K562 (cell line): ENCODE data around the gene PLIN5. TPM values are rescaled to one million over a fixed set of nuclear protein-coding genes. Genes with fewer than 3 reads are reported as not detected.

Experiments
- ATAC-seq: fragments of 200-7000 bp; cut with Tn5 transposase; 3 replicates; pipeline ENCODE4 v1.9.1; 2020; ENCODE audit warnings: moderate library complexity
- BruUV-seq: library from RNA; stranded (reverse); fragments of 400-500 nt; replicated peaks from 2 replicates; lab custom pipeline; 2021; lab: Mats Ljungman, UMichigan
- CTCF ChIA-PET: fragments of 300-600 bp; formaldehyde crosslinking; extraction: SDS; loops from one replicate; lab custom pipeline; 2021; ENCODE audit warnings: low intra/inter-chr PET ratio; lab: Yijun Ruan, JAX
- POLR2A ChIA-PET: fragments of 300-600, 350-650 bp; sonication (Branson Sonifier 250); formaldehyde crosslinking; extraction: SDS; loops from one replicate; lab custom pipeline; 2021; ENCODE audit warnings: antibody characterized with exemption, inconsistent platforms; lab: Yijun Ruan, JAX
- DNase-seq, 4 experiments: peaks; one replicate each; pipeline versions ENCODE4 v3.0.0 to v3.0.0-alpha.2; 2011 to 2018; ENCODE audit warnings: low spot score in 3 of 4, mixed read lengths in 3 of 4; ENCODE audit errors: extremely low read depth in 1 of 4
- FAIRE-seq: peaks from 2 replicates; lab custom pipeline; 2011; peaks lifted over from hg19 to GRCh38; lab: Jason Lieb, UNC
- H2AFZ ChIP-seq: 2 replicates; pipeline ENCODE4 v1.6.0; 2011; ENCODE audit warnings: low read depth, low read length, control low read depth, inconsistent platforms
- H3K27ac ChIP-seq: fragments of 200-600 bp; 3 replicates; pipeline ENCODE4 v1.8.0; 2011; ENCODE audit warnings: low read depth, mild to moderate bottlenecking, control low read depth, inconsistent platforms, low read length, moderate library complexity, mixed read lengths; ENCODE audit errors: extremely low read depth
- H3K27me3 ChIP-seq, 2 experiments: fragments of 300-600 bp in 1 of 2; 2 replicates in 1 of 2; 3 replicates in 1 of 2; pipeline versions ENCODE4 v1.6.0 to v1.8.0; 2011; ENCODE audit warnings: inconsistent platforms in 2 of 2, low read length in 2 of 2, mild to moderate bottlenecking in 1 of 2, mixed read lengths in 1 of 2, moderate library complexity in 1 of 2; ENCODE audit not compliant: control insufficient read depth in 2 of 2, insufficient read depth in 2 of 2
- H3K36me3 ChIP-seq: fragments of 300-600 bp; 3 replicates; pipeline ENCODE4 v1.8.0; 2011; ENCODE audit warnings: mild to moderate bottlenecking, low read length, inconsistent platforms; ENCODE audit not compliant: control insufficient read depth, insufficient read depth
- H3K4me1 ChIP-seq, 2 experiments: fragments of 200-600 bp in 1 of 2; replicated peaks in 1 of 2; 2 replicates in 1 of 2; 3 replicates in 1 of 2; pipeline versions ENCODE4 v1.5.1 to v1.8.0; 2011; ENCODE audit warnings: inconsistent platforms in 2 of 2, low read length in 2 of 2, mild to moderate bottlenecking in 1 of 2, mixed read lengths in 1 of 2, moderate library complexity in 1 of 2; ENCODE audit not compliant: control insufficient read depth in 2 of 2, insufficient read depth in 2 of 2
- H3K4me2 ChIP-seq: 2 replicates; pipeline ENCODE4 v1.6.1; 2011; ENCODE audit warnings: low read length, control low read depth, inconsistent platforms, mixed read lengths; ENCODE audit not compliant: insufficient read depth
- H3K4me3 ChIP-seq: fragments of 200-600 bp; sonication (generic), shearing (Covaris generic); 2 replicates; pipeline ENCODE4 v1.5.1; 2016; ENCODE audit warnings: control low read depth, inconsistent platforms
- H3K79me2 ChIP-seq: fragments of 200-600 bp; 3 replicates; pipeline ENCODE4 v1.8.0; 2011; ENCODE audit warnings: low read length, inconsistent platforms; ENCODE audit not compliant: control insufficient read depth, insufficient read depth
- H3K9ac ChIP-seq, 2 experiments: 2 replicates each; pipeline versions ENCODE4 v1.6.0 to v1.6.1; 2011; ENCODE audit warnings: low read depth in 2 of 2, low read length in 2 of 2, control low read depth in 1 of 2, inconsistent platforms in 1 of 2, mild to moderate bottlenecking in 1 of 2, mixed read lengths in 1 of 2; ENCODE audit not compliant: insufficient read depth in 1 of 2
- H3K9me1 ChIP-seq: one replicate; pipeline ENCODE4 v1.6.0; 2011; ENCODE audit warnings: inconsistent platforms, mild to moderate bottlenecking, low read length, moderate library complexity; ENCODE audit not compliant: control insufficient read depth, insufficient read depth
- H3K9me3 ChIP-seq: replicated peaks from 2 replicates; pipeline ENCODE4 v1.5.1; 2011; ENCODE audit warnings: low read depth, low read length, inconsistent platforms; ENCODE audit not compliant: control insufficient read depth, insufficient read depth
- H4K20me1 ChIP-seq: replicated peaks from 2 replicates; pipeline ENCODE4 v1.6.1; 2011; ENCODE audit warnings: low read length, inconsistent platforms, mixed read lengths; ENCODE audit not compliant: control insufficient read depth, insufficient read depth
- HMGN3 ChIP-seq: IDR thresholded peaks from 2 replicates; pipeline ENCODE4 v1.6.1; 2011; ENCODE audit warnings: borderline replicate concordance, low read depth, mild to moderate bottlenecking, mixed read lengths, low read length; ENCODE audit not compliant: insufficient read length; ENCODE audit errors: extremely low read depth
- NFE2L1 ChIP-seq: fragments of 450-650 bp; IDR thresholded peaks from 2 replicates; pipeline ENCODE4 v1.6.1; 2016; ENCODE audit warnings: missing genetic modification characterization, low read depth, mild to moderate bottlenecking, missing compliant biosample characterization, moderate library complexity, borderline replicate concordance
- NFIC ChIP-seq: fragments of 450-650 bp; IDR thresholded peaks from 2 replicates; pipeline ENCODE4 v1.6.1; 2017; ENCODE audit warnings: mild to moderate bottlenecking, inconsistent platforms
- PYGO2 ChIP-seq: fragments of 450-650 bp; IDR thresholded peaks from 2 replicates; pipeline ENCODE4 v1.6.1; 2016; ENCODE audit warnings: mild to moderate bottlenecking, missing genetic modification characterization, moderate library complexity, missing compliant biosample characterization
- SAFB ChIP-seq: fragments of 200-400 bp; formaldehyde crosslinking; IDR thresholded peaks from 2 replicates; pipeline ENCODE4 v1.6.1; 2017; ENCODE audit warnings: low read depth, low read length, borderline replicate concordance
- WGBS: fragments of 100-300 bp; shearing (Covaris generic); methylation state at CpG from one replicate; pipeline ENCODE4 v1.1.6; 2016; ENCODE audit warnings: low coverage, mixed read lengths; ENCODE audit not compliant: insufficient coverage; ENCODE audit errors: missing lambda C conversion rate; 5-methylcytosine and 5-hydroxymethylcytosine counted together
- in situ Hi-C: fragments of 300-500 bp; cut with MboI; formaldehyde crosslinking; loops from 4 replicates; pipeline ENCODE4 v1.15.0; 2018; ENCODE audit warnings: inconsistent platforms, mixed read lengths
- intact Hi-C: fragments of 100-400 bp; cut with micrococcal nuclease; formaldehyde crosslinking; loops from 2 replicates; pipeline ENCODE4 v1.14.2; 2022
- polyA plus RNA-seq, 8 experiments: library from polyadenylated mRNA; depleted of rRNA in 4 of 8; stranded (reverse) in 5 of 8; unstranded in 3 of 8; fragments of >200 nt; fragmentation: Nextera tagmentation in 2 of 8; fragmentation: Illumina TruSeq in 1 of 8; extraction: Ambion mirVana in 2 of 8; extraction: Trizol in 1 of 8; gene quantifications; 2 replicates each; pipeline versions ENCODE4 v1.2.1 to v1.2.3, GENCODE V29; 2011 to 2014; ENCODE audit warnings: inconsistent platforms in 1 of 8, missing spikeins in 1 of 8
- total RNA-seq, 7 experiments: library from RNA; depleted of rRNA in 6 of 7; stranded (reverse); fragments of >200 nt in 6 of 7; fragmentation: Illumina TruSeq in 2 of 7; extraction: Trizol in 2 of 7; gene quantifications; 2 replicates each; pipeline versions ENCODE4 v1.2.1 to v1.2.3, GENCODE V29; 2011 to 2021; ENCODE audit warnings: low replicate concordance in 1 of 7

The PLIN5 gene
- total and polyA plus RNA-seq, 9 of the 15 experiments (the other 6 are each of a cell fraction or from before 2014, with no cell fraction given): 0.04 to 1.3 (median 0.50) TPM

DNA sequence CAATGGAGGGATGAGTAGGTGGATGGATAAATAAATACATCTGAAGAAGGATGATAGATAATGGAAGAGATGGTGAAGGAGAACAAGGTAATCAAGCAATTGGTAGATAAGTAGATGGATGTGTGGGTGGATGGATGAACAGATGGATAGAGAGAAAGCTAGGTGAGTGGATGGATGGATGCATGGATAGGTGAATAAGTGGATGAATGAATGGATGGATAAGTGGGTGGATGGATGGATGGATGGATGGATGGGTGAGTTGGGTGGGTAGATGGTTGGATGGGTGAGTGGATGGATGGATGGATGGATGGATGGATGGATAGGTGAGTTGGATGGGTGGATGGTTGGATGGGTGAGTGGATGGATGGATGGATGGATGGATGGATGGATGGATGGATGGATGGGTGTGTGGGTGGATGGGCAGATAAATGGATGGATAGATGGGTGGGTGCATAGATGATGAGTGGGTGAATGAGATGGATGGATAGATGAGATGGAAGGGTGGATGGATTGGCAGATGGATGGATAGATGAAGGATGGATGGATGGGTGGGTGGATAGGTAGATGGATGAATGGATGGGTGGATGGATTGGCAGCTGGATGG, 18.2 kb upstream of the PLIN5 start (continued):
- no peak for TF ChIP-seq PYGO2

DNA sequence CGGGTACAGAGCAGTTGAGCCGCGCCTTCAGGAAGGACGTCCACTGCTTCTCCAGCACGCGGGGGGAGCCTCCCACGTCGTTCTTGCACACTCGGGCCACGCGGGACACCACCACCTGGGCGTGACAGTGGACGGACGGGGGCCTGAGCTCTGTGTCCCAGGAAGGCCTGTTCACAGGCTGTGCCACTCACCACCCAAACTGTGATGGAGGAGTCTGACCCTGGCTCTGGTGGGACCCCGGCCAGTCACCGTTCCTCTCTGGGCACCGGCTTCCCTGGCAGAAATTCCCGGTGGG, 17.4 kb upstream of the PLIN5 start:
- ChIA-PET POLR2A (no interaction called here), CTCF (interaction anchor here (0.6 kb wide), 1 partner anchor 22 kb away, joined by 4 read pairs; no protein-coding TSS in a partner anchor)
- Histone ChIP-seq H4K20me1 (no peaks in the 10 kb centered on the region), H3K9me1 (no peaks in the 10 kb centered on the region), H3K4me1 (peaks cover 11 to 54% of the 10 kb centered on the region in 2 experiments), H3K27ac (no peak overlapping the region), H3K27me3 (no peaks in the 10 kb centered on the region), H3K36me3 (no peaks in the 10 kb centered on the region), H3K4me3 (no peak overlapping the region), H2AFZ (peak overlapping the region; percentile 53), H3K9me3 (no peaks in the 10 kb centered on the region), H3K9ac (peak overlapping the region in 1 of 2 experiments; percentile 83; a peak in 2 of 4 replicates), H3K4me2 (no peak overlapping the region), H3K79me2 (no peaks in the 10 kb centered on the region)
- in situ Hi-C loops (no loop called here), intact Hi-C loops (no loop called here)
- FAIRE-seq (no peak), ATAC-seq (no peak), DNase-seq (no peak)
- TF ChIP-seq HMGN3: no peak
- no peak for TF ChIP-seq NFE2L1 (tag)
- TF ChIP-seq NFIC: no peak
- TF ChIP-seq SAFB: peak; percentile 83; the same call in 1 of the 2 replicates
- WGBS: 19% methylated on average over 18 of the region's 18 CpGs
- no TSS peak for BruUV-seq
